IPS-15b (cell line): ENCODE measurements around the gene CBARP.

Experiments used
- H3K27me3 ChIP-seq: one replicate; pipeline ENCODE4 v1.6.1; 2013; ENCODE audit warnings: low read length; ENCODE audit not compliant: control insufficient read depth, insufficient read depth
- H3K36me3 ChIP-seq: one replicate; pipeline ENCODE4 v1.6.1; 2013; ENCODE audit warnings: low read length; ENCODE audit not compliant: control insufficient read depth, insufficient read depth
- H3K4me1 ChIP-seq: one replicate; pipeline ENCODE4 v1.6.1; 2013; ENCODE audit warnings: mild to moderate bottlenecking, low read length; ENCODE audit not compliant: control insufficient read depth, insufficient read depth
- H3K4me3 ChIP-seq: one replicate; pipeline ENCODE4 v1.5.1; 2013; ENCODE audit warnings: low read depth, low read length
- H3K9ac ChIP-seq: one replicate; pipeline ENCODE4 v1.6.1; 2013; ENCODE audit warnings: low read depth, mild to moderate bottlenecking, low read length
- H3K9me3 ChIP-seq: one replicate; pipeline ENCODE4 v1.6.1; 2013; ENCODE audit warnings: mild to moderate bottlenecking, low read length; ENCODE audit not compliant: control insufficient read depth, insufficient read depth

CBARP gene

DNA sequence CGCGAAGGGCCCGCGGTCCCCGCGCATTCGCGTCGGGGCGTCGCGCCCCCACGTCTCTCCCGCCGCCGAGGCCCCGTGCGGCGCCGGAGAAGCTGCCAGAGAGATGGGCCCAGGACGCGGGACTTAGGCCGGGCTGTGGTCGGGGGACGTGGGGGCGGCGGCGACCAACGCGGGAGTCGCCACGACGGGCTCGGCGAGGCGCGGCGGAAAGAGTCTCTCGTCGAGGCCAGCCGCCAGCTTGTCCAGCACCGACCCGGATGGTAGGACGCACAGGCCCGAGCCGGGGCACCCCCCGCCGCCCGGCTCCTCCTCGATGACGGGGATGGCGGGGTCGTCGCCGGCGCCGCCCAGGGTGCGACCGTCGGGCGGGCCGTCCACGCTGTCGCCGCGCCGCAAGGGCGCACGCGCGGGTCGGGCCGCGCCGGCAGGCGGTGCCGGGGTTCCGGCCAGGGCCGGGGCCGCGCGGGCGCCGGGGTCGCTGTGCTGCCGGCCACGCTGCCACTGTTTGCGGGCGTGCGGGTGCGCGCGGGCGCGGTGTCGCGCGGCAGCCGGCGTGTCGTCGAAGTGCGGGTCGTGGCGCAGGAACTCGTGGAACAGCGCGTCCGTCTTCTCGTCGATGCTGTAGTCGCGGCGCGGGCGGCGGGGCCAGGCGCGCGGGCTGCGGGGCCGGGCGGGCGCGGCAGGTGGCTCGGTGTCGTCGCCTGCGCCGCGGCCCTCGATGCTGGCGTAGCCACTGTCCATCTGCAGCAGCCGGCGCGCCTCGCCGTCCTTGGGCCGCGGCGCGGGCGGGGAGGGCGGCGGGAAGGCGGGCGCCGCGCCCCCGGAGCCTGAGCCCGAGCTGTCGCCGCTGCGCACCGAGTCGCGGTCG is 8.5 kb downstream of the CBARP start:
- no peaks in the 10 kb centered on the region for H3K9me3 ChIP-seq
- H3K27me3 ChIP-seq, result no peaks in the 10 kb centered on the region
- H3K9ac ChIP-seq, result no peak overlapping the region
- no peak overlapping the region for H3K4me3 ChIP-seq
- H3K36me3 ChIP-seq, result peaks cover 47% of the 10 kb centered on the region
- no peaks in the 10 kb centered on the region for H3K4me1 ChIP-seq

DNA sequence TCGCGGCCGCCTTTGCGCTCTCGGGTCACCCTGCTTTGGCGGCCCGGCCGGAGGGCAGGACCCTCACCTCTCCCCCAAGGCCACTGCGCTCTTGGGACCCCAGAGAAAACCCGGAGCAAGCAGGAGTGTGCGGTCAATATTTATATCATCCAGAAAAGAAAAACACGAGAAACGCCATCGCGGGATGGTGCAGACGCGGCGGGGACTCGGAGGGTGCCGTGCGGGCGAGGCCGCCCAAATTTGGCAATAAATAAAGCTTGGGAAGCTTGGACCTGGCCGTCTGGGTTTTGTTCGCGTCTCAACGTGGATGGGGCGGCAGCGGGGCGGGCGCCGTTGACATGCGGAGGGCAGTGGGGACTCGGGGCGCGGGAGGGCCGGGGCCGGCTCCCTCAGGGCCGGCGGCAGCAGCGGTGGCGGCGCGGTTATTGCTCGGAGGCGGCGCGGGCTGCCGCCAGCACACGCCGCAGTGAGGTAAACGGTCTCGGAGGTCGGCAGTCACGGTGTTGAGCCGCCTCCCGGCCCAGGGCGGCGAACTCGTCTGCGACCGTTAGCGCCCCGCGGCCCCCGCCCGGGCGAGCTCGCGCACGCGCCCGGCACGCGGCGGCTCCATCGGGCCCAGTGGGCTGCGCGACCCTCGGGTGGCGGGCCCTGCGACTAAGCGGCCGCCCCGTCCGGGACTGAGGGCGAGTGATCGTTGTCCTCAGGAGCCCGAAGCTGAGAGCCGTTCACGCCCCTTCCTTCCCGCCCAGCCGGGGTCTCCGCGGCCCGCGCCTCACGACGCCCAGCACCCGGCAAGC is 9.4 kb downstream of the CBARP start:
- Histone ChIP-seq H3K4me1 (no peaks in the 10 kb centered on the region), H3K9me3 (no peaks in the 10 kb centered on the region), H3K4me3 (no peak overlapping the region), H3K27me3 (no peaks in the 10 kb centered on the region), H3K36me3 (peaks cover 45% of the 10 kb centered on the region), H3K9ac (no peak overlapping the region)

DNA sequence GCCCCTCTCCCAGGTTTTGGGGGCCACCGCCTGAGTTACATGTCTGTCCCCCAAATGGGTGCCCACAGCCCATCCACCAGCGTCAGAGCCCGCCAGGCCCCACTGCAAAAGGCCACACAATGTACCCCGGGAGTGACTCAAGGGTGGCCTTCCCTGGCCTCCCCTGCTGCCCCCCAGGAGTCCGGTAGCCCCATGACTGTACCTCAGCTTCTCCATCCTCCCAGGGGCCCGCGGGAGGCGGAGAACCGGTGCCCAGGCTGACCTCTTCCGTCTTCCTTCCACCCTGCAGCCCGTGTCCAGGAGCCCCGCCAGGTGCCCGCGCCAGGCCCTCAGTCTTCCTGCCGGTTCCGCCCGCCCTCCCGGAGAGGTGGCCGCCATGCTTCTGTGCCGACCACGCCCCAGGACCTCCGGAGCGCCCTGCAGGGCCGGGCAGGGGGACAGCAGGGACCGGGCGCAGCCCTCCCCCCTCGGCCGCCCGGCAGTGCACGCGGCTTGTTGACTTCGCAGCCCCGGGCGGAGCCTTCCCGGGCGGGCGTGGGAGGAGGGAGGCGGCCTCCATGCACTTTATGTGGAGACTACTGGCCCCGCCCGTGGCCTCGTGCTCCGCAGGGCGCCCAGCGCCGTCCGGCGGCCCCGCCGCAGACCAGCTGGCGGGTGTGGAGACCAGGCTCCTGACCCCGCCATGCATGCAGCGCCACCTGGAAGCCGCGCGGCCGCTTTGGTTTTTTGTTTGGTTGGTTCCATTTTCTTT is 10.3 kb downstream of the CBARP start:
- H3K4me3 ChIP-seq, result no peak overlapping the region
- peaks cover 50% of the 10 kb centered on the region for H3K36me3 ChIP-seq
- H3K27me3 ChIP-seq, result no peaks in the 10 kb centered on the region
- H3K9ac ChIP-seq, result no peak overlapping the region
- no peaks in the 10 kb centered on the region for H3K9me3 ChIP-seq
- H3K4me1 ChIP-seq, result no peaks in the 10 kb centered on the region

DNA sequence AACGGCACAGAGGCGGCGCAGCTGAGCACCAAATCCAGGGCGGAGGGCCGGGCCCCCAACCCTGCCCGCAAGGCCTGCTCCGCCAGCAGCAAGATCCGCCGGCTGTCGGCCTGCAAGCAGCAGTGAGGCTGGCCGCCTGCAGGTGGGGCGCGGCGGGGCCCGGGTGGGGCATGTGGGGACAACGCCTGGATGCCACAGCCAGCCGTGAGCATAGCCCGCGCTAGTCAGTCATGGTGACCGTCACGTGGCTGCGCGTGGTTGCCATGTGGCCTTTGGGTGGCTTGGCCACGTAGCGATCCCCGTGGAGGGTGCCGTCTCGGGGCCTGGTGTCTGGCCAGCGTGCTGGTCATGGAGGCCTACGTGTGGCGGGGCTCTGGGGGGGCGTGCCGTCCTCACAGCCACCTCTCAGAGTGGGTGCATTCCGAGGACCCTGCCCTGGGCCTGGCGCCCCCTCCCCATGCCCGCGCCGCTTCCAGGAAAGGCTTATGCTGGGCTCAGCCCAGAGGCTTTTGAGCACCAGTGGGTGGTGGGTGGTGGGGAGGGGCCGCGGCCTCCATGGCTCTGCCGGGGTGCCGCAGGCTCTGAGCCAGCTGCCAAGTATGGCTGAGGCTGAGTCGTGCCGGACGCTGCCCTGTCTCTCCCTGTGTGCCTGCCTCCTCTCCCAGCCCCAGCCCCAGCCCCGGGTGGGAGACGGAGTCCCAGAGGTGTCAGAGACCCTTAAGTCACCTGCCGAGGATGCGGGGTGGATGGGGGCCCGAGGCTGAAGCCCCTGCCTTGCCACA is 11.1 kb downstream of the CBARP start:
- Histone ChIP-seq H3K4me1 (no peaks in the 10 kb centered on the region), H3K27me3 (no peaks in the 10 kb centered on the region), H3K9ac (no peak overlapping the region), H3K9me3 (no peaks in the 10 kb centered on the region), H3K4me3 (no peak overlapping the region), H3K36me3 (peaks cover 47% of the 10 kb centered on the region)

DNA sequence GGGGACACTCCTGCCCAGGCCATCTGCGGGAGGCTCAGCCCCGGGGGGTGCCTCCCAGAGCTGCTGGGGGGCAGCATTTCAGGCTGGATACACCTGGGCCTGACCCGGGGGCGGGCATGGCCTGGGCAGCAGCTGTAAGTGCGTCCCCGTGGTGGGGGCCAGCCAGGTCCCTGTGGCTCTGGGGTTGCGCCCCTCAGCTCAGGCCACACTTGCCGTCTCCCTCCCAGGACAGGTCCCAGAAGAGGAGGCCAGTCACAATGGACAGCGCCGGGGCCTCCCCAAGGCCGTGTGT is 11.6 kb downstream of the CBARP start:
- Histone ChIP-seq H3K36me3 (peaks cover 52% of the 10 kb centered on the region), H3K9me3 (no peaks in the 10 kb centered on the region), H3K9ac (no peak overlapping the region), H3K4me3 (no peak overlapping the region), H3K4me1 (no peaks in the 10 kb centered on the region), H3K27me3 (no peaks in the 10 kb centered on the region)

DNA sequence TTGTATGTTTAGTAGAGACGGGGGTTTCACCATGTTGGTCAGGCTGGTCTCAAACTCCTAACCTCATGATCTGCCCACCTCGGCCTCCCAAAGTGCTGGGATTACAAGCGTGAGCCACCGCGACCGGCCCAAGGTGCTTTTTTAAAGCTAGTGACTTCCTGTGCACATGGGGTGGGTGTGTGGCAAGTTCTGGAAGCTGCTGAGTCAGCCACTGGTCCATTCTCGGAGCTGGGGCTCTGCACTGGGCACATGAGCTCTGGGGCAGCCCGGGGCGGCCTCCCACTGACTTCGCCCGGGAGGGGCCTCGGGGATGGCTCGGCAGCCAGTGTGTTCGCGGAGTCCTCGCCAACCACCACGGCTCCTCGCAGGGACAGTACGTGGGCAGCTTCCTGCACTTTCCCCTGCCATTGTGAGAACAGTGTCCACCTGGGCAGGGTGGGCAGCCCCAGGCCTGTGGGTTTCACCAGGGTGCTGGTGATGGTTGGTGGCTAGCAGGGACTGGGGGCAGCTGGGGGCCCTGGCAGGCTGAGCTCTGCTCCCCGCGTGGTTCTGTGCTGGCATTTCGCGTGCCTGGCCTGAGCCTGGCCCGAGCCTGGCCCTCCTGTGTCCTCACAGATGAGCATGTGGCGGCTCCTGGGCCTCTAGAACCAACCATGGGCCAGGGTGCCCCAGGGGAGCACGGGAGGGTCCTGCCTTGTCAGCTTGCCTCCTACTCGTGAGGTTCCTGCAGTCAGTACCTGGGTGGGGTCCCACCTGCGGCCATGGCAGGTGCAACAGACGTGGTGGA is 12.2 kb downstream of the CBARP start:
- Histone ChIP-seq H3K4me3 (no peak overlapping the region), H3K36me3 (peaks cover 58% of the 10 kb centered on the region), H3K9me3 (no peaks in the 10 kb centered on the region), H3K27me3 (no peaks in the 10 kb centered on the region), H3K9ac (no peak overlapping the region), H3K4me1 (no peaks in the 10 kb centered on the region)

DNA sequence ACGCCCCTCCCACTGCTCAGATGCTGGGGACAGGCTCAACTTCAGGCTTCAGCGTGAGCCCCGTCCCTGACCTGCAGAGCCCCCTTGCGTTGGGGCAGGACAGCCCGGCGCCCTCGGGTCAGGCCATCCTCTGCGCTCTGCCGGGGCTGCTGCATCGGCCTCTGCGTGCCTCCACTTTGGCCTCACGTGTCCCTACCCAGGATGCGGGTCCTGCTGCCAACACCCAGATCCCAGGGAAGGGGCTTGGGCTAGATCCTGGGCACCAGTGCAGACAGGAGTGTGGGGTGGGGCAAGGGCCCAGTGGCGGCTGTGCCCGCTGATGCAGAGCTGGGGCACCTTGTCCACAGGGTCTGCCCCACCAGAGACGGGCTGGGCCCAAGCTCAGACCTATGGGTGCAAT is 13.0 kb downstream of the CBARP start:
- no peaks in the 10 kb centered on the region for H3K27me3 ChIP-seq
- no peaks in the 10 kb centered on the region for H3K9me3 ChIP-seq
- H3K4me3 ChIP-seq, result no peak overlapping the region
- no peaks in the 10 kb centered on the region for H3K4me1 ChIP-seq
- peaks cover 63% of the 10 kb centered on the region for H3K36me3 ChIP-seq
- H3K9ac ChIP-seq, result no peak overlapping the region

DNA sequence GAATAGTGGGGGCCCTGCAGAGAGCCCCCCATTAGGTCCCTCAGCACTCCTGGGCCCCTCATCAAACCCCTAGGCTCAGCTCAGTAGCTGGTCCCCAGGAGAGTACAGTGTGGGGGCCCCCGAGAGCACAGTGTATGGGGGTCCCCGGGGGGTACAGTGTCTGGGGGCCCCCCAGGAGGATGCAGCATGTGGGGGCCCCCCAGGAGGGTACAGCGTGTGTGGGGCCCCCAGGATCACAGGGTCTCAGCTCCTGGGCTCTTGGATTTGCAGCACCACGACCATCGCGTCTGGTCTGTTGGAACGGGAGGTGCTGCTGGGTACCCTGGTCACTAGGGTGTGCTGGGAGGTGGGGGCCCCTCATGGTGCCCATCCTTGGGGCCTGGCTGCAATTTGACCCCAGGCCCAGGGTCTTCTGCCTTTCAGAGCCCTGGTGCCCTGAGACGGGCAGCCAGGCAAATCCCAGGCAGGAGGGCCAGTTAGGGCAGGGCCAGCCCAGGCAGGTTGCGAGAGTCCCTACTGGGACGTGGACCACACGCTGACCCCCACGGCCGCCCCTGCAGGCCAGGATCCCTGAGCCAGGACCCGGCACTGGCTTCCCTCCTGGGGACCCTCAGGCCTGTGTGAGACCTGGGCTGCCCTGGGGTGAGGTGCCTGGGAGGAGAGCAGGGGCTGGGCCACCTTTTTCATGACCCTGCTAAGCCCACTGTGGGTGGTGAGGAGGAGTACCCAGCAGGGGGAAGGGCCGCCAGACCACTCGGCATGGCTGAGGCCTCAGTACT is 13.6 kb downstream of the CBARP start:
- H3K9ac ChIP-seq, result no peak overlapping the region
- peaks cover 64% of the 10 kb centered on the region for H3K36me3 ChIP-seq
- no peaks in the 10 kb centered on the region for H3K9me3 ChIP-seq
- no peak overlapping the region for H3K4me3 ChIP-seq
- H3K27me3 ChIP-seq, result no peaks in the 10 kb centered on the region
- no peaks in the 10 kb centered on the region for H3K4me1 ChIP-seq

DNA sequence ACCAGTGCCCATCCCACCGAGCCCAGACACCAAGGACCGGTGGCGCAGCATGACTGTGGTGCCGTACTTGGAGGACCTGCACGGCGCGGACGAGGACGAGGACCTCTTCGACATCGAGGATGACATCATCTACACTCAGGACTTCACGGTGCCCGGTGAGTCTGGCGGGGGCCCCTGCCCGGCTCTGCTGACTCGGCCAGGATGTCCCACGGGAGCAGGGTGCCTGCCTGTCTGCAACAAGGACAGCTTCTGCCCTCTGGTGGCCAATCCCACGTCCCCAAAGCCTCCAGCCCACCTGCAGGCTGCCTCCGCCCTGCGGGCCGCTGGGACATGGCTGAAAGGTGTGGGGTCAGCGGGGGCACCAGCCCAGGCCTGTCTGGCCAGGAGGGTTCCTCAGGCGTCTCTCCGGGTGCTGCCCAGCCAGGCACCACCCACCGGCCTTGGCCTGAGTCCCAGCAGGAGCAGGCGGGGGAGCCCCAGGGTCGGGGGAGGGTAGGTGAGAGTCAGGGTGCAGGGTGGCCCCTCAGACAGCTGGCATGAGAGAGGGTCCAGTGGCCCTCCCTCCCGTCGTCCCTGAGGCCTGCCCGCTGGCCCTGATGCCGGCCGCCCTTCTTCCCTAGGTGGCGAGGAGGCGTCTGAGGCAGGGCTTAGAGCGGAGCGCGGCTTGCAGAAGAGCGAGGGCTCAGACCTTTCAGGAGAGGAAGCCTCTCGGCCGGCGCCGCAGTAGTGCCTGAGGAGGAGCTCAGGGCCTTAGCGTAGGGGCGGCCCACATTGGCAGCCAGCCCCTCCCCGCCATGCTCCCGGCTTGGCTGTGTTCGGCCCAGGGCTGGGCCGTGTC is 14.6 kb downstream of the CBARP start:
- no peak overlapping the region for H3K4me3 ChIP-seq
- H3K4me1 ChIP-seq, result no peaks in the 10 kb centered on the region
- peaks cover 67% of the 10 kb centered on the region for H3K36me3 ChIP-seq
- H3K27me3 ChIP-seq, result no peaks in the 10 kb centered on the region
- H3K9ac ChIP-seq, result no peak overlapping the region
- H3K9me3 ChIP-seq, result no peaks in the 10 kb centered on the region

DNA sequence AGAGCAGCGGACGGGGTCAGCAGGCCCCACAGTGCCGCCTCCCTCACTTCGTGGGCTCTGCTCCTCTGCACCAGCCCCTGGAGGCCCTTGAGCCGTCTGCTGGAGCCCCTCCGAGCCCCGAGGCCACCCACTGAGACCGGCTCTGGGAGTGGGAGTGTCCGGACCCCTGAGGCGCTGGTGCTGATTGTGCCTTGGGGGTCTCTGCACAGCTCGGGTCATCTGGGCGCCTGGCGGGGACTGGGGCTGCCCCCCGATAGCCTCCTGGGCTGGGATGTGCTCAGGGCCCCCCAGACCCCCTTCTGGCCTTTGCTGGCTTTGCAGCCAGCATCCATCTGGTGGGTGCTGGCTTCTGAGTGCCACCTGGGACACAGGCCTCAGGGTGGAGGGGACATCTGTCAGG is 15.4 kb downstream of the CBARP start:
- H3K9ac ChIP-seq, result no peak overlapping the region
- H3K9me3 ChIP-seq, result no peaks in the 10 kb centered on the region
- H3K4me1 ChIP-seq, result no peaks in the 10 kb centered on the region
- no peak overlapping the region for H3K4me3 ChIP-seq
- no peaks in the 10 kb centered on the region for H3K27me3 ChIP-seq
- peaks cover 66% of the 10 kb centered on the region for H3K36me3 ChIP-seq
